ENCODE data around the gene LAMTOR1.

The LAMTOR1 gene

GRCh38 chr11:72081184-72081644 is 21.9 kb downstream of the LAMTOR1 start:
- no peak for DNase-seq (ENCODE audit: low read depth)

- peak; percentile 100 for DNase-seq (ENCODE audit: low read depth)
Measured at GRCh38 chr11:72080326-72081183, 22.5 kb downstream of the LAMTOR1 start, which contains the start of the genes LRRC51 and NUMA1. TSS of gene LRRC51 (plus strand) at chr11:72080850. CDS start at chr11:72089084, 8,234 bp downstream. TSS of gene NUMA1 (minus strand) at chr11:72080542. CDS start at chr11:72035943, 44,599 bp downstream.

- DNase-seq (ENCODE audit: low read depth) = no peak
Measured at GRCh38 chr11:72079819-72080325, 23.2 kb downstream of the LAMTOR1 start.

- DNase-seq (ENCODE audit: low read depth) = peak; percentile 31
Measured at GRCh38 chr11:72078477-72078876, 24.6 kb downstream of the LAMTOR1 start.

GRCh38 chr11:72075756-72076155 is 27.3 kb downstream of the LAMTOR1 start:
- no peak for DNase-seq (ENCODE audit: low read depth)

- peak; percentile 38 for DNase-seq (ENCODE audit: low read depth)
Measured at GRCh38 chr11:72075109-72075508, 28.0 kb downstream of the LAMTOR1 start.

GRCh38 chr11:72072348-72072747 is 30.7 kb downstream of the LAMTOR1 start:
- peak; percentile 66 for DNase-seq (ENCODE audit: low read depth)

GRCh38 chr11:72070491-72070890 is 32.6 kb downstream of the LAMTOR1 start:
- DNase-seq (ENCODE audit: low read depth) = no peak

- DNase-seq (ENCODE audit: low read depth) = peak; percentile 92
Measured at GRCh38 chr11:72069787-72070251, 33.3 kb downstream of the LAMTOR1 start.

- peak; percentile 20 for DNase-seq (ENCODE audit: low read depth)
Measured at GRCh38 chr11:72069200-72069599, 33.9 kb downstream of the LAMTOR1 start.

- no peak for DNase-seq (ENCODE audit: low read depth)
Measured at GRCh38 chr11:72067676-72068075, 35.4 kb downstream of the LAMTOR1 start.

- DNase-seq (ENCODE audit: low read depth) = no peak
Measured at GRCh38 chr11:72067266-72067665, 35.8 kb downstream of the LAMTOR1 start.

- DNase-seq (ENCODE audit: low read depth) = no peak
Measured at GRCh38 chr11:72066855-72067254, 36.2 kb downstream of the LAMTOR1 start.

GRCh38 chr11:72061739-72062396 is 41.2 kb downstream of the LAMTOR1 start:
- DNase-seq (ENCODE audit: low read depth) = no peak

- no peak for DNase-seq (ENCODE audit: low read depth)
Measured at GRCh38 chr11:72058416-72059034, 44.6 kb downstream of the LAMTOR1 start.

GRCh38 chr11:72048766-72049460 is 54.2 kb downstream of the LAMTOR1 start:
- DNase-seq (ENCODE audit: low read depth) = peak; percentile 47

Data from amniotic epithelial cell (primary cell).